Gastrocnemius medialis (tissue), 4 donors: ENCODE results near the gene RAD54L.

Experiments
- CTCF ChIP-seq, 5 experiments: fragments of 450-650 bp in 3 of 5; fragments of 200-600 bp in 2 of 5; sonication (generic) in 2 of 5; IDR thresholded peaks in 4 of 5; conservative IDR thresholded peaks in 1 of 5; 1 replicate in 4 of 5; 2 replicates in 1 of 5; pipeline ENCODE4 v1.5.1; 2016 to 2019; ENCODE audit warnings: antibody characterized with exemption in 5 of 5, mild to moderate bottlenecking in 3 of 5, moderate library complexity in 3 of 5
- POLR2A ChIP-seq, 2 donors: fragments of 450-650 bp; IDR thresholded peaks; one replicate each; pipeline ENCODE4 v1.6.1; 2017; ENCODE audit warnings: antibody characterized with exemption in 2 of 2, mild to moderate bottlenecking in 2 of 2, moderate library complexity in 2 of 2

DNA sequence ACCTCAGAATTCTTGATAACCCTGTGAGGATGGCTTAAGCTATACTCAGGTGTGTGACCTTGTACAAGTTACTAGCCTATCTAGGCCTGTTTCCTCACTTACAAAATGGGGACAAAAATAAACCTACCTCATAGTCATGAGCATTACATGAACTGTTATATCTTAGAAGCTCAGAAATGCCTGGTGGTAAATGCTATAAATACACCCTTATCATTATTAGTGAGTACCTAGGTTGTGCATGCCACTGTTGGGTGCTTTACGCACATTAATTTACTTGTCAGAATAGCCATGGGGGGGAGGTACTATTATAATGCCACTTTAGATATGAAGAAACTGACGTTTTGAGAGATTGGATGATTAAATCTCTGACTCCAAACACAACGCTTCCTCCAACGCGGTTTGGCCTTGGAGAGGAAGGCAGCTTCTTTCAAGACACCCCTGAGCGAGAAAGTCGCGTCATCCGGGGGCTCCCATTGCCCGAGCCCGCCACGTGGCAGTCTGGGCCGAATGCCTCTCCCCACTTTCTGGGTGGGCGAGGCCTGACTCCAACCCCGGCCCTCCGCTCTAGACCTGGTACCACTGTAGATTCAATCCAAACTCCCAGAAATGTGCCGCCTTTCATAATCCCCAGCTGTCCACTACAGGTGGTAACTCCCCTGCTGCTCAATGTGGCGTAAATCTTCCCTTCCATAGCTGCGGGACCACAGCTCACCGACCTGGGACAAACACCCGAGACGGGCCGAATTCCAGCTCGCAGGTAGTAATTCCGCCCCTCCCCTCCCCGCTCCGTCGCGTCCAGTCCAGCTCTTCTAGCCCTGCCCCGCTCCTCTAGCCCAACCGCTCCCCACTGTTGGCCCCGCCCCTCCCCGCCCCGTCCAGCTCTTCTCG is 771 bp upstream of the RAD54L start:
- TF ChIP-seq CTCF (IDR thresholded peaks at IDR 0.05 in 4 of 5, conservative IDR thresholded peaks at IDR 0.05 in 1 of 5), result no peak
- peak in 1 of 2 donors; percentile 17 for TF ChIP-seq POLR2A (IDR thresholded peaks at IDR 0.05)
